ENCODE measurements around the gene AMBN.
"Not testable (repeated sequence)": the region's sequence is repeated elsewhere in the genome, so short reads cannot be mapped to it uniquely, and the experiment has no call there.

Gene AMBN

DNA sequence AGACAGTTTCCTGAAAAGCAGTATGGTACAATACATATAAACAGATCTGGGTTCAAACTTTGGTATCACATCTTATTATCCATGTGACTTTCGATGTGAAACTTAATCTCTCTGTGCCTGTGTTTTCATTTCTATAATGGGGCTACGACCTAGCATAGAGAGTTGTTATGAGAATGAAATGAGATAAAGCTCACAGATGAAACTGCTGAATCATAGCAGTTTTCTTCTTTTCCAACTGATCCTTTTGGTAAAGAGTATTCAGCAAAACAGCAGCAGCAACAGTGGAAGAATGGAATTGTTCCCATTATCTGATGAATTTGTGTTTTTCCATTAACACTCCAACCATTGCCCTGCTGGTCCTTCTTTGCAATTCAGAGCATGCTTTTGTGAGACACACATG lies 16.3 kb downstream of the AMBN start:
- DNase-seq (ENCODE audit: low read depth): no peak

DNA sequence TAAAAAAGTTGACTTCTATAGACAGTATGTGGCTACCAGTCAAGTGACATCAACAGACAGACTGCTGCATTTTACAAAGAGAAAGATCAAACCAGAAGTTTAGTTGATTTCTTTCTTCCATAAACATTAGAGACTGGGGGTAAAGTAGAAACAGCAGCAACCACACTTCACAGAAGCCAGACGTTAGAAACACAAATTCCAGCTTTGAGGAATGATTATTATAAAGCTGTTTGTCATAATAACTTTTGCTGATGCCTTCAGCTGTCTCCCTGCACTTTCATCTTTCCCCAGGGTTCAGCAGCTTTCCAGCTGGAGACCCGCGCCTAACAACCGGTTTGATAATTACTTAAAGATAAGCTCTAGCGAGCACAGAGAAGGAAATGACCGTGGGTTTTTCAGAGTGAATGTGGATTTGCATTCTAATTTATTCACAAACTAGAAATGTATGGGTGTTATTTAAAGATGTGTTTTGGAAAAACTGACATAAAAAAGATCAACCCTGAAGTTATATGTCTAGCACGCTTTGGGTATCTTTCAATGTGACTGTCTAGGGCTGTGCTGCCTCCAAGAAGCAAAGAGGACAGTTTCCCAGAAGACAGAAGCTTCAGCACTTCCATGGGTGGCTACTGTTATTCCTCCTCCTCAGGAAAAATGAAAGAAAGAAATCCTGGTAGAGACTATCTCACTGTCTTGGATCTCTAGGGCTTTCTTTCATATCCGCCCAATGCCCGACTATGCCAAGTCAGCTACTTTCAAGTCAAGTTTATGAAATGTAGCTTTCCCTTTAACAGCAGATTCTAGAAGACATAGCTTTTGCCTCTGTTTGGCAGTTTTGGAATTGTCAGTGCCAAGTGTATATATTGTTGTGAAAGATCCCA lies 21.5 kb downstream of the AMBN start:
- no peak for DNase-seq (ENCODE audit: low read depth)

GRCh38 chr4:70614184-70614555 lies 22.1 kb downstream of the AMBN start:
- no peak for DNase-seq (ENCODE audit: low read depth)

- DNase-seq (ENCODE audit: low read depth): no peak
Measured at GRCh38 chr4:70619288-70619687, 27.2 kb downstream of the AMBN start.

DNA sequence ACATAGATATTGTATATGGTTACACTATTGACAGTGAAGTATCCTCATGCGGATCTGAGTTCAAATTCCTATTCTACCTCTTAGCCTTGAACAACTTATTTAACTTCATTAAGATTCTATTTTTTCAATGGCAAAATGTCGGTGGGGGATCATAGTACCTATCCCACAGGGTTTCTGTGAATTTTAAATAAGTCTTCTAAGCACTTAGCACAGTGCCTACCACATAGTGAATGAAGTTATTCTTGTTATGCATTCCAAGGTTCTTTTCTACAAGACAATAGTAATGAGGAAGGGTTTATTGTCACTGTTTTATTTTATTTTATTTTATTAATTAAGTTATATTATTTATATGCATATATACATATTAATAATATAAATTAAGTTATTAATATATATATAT lies 27.7 kb downstream of the AMBN start:
- no peak for DNase-seq (ENCODE audit: low read depth)

DNA sequence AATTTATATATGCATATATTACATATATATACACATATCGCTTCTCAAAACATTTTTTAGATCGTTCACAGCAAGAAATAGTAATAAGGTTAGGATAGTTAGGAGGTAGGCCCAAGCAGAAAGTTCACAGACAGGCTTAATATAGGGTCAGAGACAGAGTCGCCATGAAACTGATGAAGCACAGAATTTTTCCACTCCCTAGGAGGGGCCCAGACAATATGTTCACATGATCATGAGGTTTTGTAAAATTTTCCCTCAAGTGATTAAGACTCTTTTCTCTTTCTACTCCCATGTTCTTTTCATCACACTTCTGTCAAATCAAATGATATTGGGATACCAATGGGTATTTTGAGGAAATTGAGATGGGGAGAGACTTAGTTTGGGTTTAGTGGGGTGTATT lies 31.3 kb downstream of the AMBN start:
- no peak for DNase-seq (ENCODE audit: low read depth)

DNA sequence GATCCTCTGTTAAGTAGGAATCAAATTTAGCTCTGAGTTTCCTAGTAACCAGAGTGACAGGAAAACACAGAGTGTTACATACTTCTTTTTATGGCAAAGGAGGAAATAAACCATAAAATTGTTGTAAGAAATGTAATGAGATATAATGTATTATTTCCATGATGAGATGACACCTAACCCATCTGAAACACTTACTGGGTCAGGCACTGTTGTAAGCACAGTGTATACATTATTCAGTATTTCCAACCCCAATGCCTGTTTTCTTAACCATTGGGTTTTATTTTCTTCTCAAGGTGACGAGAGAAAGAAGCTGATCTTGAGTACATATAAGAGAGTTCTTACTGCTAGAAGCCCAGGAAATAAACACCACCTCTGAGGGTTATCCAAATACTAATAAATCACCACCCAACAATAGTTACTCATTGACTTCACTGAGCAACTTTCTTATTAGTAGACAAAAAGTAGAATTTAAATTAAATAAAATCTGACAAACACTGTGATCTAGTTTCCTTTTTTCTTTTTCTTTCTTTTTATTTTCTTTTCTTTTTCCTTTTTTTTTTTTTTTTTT lies 32.3 kb downstream of the AMBN start:
- no peak for DNase-seq (ENCODE audit: low read depth)

DNA sequence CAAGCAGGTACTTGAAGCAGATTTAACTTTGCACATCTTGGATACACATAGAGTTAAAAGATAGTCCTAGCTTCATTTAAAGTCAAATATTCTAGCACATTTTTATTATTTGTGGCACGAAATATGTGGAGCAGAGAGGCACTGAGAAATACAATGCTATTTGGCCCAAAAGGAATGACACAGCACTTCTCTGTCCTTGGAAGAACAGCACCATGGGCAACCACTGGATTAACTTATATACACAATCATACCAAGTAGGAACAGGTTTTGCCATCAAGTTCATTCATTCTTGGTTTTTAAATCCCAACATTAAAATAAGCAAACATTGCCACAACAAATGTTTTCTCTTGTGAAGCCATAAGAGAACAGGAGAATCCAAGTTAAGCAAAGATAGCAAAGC lies 35.6 kb downstream of the AMBN start:
- DNase-seq (ENCODE audit: low read depth): no peak

DNA sequence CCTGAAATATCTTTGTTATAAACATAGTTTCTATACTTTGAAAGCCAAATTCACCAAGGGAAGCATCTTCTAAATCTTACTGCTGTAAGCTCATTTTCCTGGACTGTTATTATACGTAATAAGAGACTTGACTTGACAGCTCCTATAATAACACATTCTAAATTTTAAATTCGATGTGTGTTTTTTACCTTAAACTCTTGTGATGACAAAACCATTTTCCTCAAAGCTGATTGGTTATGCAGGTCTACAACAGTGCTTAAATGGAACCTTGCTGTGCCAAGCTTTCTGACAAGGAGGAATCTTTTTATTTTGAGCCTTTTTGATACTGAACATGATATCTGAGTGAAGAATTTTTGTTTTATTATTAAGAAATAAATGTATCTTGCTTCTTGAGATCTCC lies 36.4 kb downstream of the AMBN start, which contains the start of gene ENAM:
ENAM (plus strand) TSS at position 301 of the 400 bp plus-strand sequence. CDS start 757 bp downstream, outside the sequence.
- no peak for DNase-seq (ENCODE audit: low read depth)

DNA sequence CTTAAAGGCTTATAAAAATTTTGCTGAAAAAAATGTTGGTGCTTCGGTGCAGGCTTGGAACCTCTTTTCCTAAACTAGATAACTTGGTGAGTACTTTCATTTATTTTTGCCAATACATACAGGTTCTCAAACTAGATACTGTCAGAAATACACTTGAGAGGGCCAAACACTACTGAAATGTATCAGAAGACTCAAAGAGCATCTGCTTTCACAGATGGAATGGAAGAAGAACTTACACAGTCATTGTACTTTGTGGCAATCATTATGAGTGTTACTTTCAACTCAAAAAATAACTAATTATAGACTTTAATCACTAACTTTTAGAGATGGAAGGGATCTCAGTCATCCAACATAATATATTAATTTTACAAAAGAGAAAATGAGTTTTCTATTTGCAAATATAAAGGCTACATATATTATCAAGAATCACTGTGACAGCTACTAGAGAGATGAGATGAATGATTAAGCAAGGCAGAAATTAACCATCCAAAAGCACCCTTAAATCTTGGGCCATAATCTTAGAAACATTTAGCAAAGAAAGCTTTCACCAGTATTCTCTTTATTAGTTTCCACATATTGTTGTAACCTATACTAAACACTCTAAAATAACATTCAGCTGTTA lies 37.5 kb downstream of the AMBN start:
- no peak for DNase-seq (ENCODE audit: low read depth)

DNA sequence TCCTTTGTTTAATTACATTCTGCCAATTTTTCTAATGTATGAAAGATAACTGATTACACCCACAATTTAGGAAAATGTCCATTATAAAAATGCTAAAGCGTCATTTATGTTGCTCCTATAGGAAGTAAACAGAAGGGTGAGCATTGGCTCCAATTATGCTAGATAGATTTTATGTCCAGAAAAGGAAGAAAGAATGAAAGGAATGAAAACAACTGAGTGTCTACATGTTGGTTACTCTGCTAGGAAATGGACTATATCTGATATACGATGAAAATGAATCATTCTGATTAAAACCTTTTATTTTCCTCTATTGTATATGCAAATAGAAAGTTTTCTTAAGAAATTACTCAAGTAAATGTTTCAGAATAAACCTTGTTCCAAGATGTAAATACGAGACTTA lies 38.1 kb downstream of the AMBN start:
- no peak for DNase-seq (ENCODE audit: low read depth)

- DNase-seq (ENCODE audit: low read depth): no peak
Measured at GRCh38 chr4:70632028-70632427, 40.0 kb downstream of the AMBN start.

- DNase-seq (ENCODE audit: low read depth): no peak
Measured at GRCh38 chr4:70634482-70634881, 42.4 kb downstream of the AMBN start.

DNA sequence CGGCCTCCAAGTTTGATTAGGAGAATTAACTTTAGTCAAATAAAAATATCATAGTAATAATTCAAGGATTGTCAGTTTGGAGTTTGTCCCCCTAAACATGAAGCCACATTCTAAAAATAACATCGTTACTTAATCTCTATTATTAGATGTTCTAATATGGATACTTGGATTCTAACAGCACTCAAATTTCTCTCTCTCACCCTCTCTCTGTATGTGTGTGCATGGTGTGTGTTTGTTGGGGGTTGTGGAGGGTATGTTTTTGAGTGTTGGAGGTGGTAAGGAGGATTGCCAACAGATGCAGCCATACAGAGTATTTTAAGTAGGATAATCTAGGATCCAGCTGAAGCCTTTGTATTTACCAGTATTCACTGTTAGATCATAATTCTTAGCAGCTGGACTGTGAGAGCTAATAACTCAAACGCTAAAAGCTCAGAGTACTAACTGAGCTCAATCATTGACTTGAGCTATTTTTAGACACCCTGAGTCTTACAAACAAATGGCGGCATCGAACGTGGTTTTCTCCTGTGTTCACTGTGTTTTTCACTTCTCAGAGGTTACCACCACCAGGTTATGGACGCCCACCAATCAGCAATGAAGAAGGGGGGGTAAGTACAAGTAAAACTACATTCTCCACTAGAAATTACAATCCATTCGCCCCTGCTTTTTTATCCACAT lies 45.3 kb downstream of the AMBN start:
- no peak for DNase-seq (ENCODE audit: low read depth)

DNA sequence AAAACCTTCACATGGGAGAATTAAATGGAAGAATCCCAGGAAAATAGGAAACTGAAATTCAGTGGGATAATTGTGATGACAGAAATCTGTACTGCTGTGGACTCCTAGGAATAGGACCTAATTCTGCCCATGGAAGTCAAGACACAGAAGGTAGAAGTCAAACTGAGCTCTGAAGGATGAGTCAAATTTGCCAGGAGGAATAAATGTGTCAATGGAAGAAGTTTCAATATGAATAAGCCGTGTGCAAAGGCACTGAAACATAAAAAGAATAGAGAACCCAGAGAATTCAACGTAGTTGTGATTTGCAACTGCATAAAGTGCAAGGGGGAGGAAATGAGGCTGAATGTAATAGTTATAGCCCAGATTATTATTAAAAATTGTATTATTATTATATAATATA lies 48.1 kb downstream of the AMBN start:
- DNase-seq (ENCODE audit: low read depth): no peak

DNA sequence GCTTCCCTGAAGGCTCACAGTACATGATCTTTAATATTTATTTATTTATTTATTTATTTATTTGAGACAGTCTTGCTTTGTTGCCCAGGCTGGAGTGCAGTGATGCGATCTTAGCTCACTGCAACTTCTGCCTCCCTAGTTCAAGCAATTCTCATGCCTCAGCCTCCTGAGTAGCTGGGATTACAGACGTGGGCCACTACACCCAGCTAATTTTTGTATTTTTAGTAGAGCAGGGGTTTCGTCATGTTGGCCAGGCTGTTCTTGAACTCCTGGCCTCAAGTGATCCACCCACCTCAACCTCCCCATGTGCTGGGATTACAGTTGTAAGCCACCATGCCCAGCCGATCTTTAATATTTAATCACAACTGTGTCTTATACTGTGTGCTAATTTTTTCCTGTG lies 58.7 kb downstream of the AMBN start:
- DNase-seq (ENCODE audit: low read depth): not testable (repeated sequence)

GRCh38 chr4:70651864-70652506 lies 59.9 kb downstream of the AMBN start:
- no peak for DNase-seq (ENCODE audit: low read depth)

DNA sequence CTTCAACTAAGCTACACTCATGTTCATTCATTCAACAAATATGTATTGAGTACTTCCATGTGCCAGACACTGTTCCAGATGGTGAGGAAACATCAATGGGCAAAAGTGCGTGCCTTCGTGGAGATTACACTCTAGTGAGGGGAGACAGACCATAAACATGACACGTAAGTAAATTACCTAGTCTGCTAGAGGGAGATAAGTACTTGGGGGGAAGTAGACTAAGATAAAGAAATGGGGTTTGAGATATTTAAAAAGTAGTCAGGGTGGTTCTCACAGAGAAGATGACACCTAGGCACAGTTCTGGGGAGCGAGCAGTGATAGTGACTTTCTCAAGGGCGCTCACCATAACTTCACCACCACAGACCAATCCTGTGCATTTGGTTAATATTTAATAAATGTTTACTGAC lies 62.6 kb downstream of the AMBN start:
- no peak for DNase-seq (ENCODE audit: low read depth)
